ENCODE data around the gene CABLES1.
A peak's percentile ranks its signal among the peaks of the same experiment; 100 is the strongest.
"Not testable (repeated sequence)": the region's sequence is repeated elsewhere in the genome, so short reads cannot be mapped to it uniquely, and the experiment has no call there.

Gene CABLES1

GRCh38 chr18:23134780-23135549 lies at the start of gene CABLES1:
TSS of gene CABLES1 (plus strand) at chr18:23135485. CDS start at chr18:23135763, 278 bp downstream.
- no peak for DNase-seq (ENCODE audit: low read depth)

- no peak for DNase-seq (ENCODE audit: low read depth)
Measured at GRCh38 chr18:23087352-23087751, 47.9 kb upstream of the CABLES1 start.

- no peak for DNase-seq (ENCODE audit: low read depth)
Measured at GRCh38 chr18:23088310-23088709, 47.0 kb upstream of the CABLES1 start.

- not testable (repeated sequence) for DNase-seq (ENCODE audit: low read depth)
Measured at GRCh38 chr18:23091017-23091993, 44.0 kb upstream of the CABLES1 start.

GRCh38 chr18:23092121-23092520 lies 43.2 kb upstream of the CABLES1 start:
- DNase-seq (ENCODE audit: low read depth): no peak

GRCh38 chr18:23093130-23093529 lies 42.2 kb upstream of the CABLES1 start:
- DNase-seq (ENCODE audit: low read depth): not testable (repeated sequence)

GRCh38 chr18:23093772-23094171 lies 41.5 kb upstream of the CABLES1 start:
- no peak for DNase-seq (ENCODE audit: low read depth)

- no peak for DNase-seq (ENCODE audit: low read depth)
Measured at GRCh38 chr18:23094411-23095190, 40.7 kb upstream of the CABLES1 start.

GRCh38 chr18:23095463-23095862 lies 39.8 kb upstream of the CABLES1 start:
- DNase-seq (ENCODE audit: low read depth): no peak

GRCh38 chr18:23097016-23097415 lies 38.3 kb upstream of the CABLES1 start:
- not testable (repeated sequence) for DNase-seq (ENCODE audit: low read depth)

- no peak for DNase-seq (ENCODE audit: low read depth)
Measured at GRCh38 chr18:23099621-23100020, 35.7 kb upstream of the CABLES1 start.

- DNase-seq (ENCODE audit: low read depth): no peak
Measured at GRCh38 chr18:23101861-23102432, 33.3 kb upstream of the CABLES1 start.

- DNase-seq (ENCODE audit: low read depth): no peak
Measured at GRCh38 chr18:23102493-23103261, 32.6 kb upstream of the CABLES1 start.

- no peak for DNase-seq (ENCODE audit: low read depth)
Measured at GRCh38 chr18:23103449-23103848, 31.8 kb upstream of the CABLES1 start.

GRCh38 chr18:23105030-23105429 lies 30.3 kb upstream of the CABLES1 start:
- DNase-seq (ENCODE audit: low read depth): no peak

GRCh38 chr18:23105581-23106219 lies 29.6 kb upstream of the CABLES1 start:
- DNase-seq (ENCODE audit: low read depth): no peak

- DNase-seq (ENCODE audit: low read depth): peak; percentile 92
Measured at GRCh38 chr18:23106575-23106974, 28.7 kb upstream of the CABLES1 start.

- DNase-seq (ENCODE audit: low read depth): no peak
Measured at GRCh38 chr18:23107718-23108117, 27.6 kb upstream of the CABLES1 start.

GRCh38 chr18:23108496-23108895 lies 26.8 kb upstream of the CABLES1 start:
- DNase-seq (ENCODE audit: low read depth): no peak

GRCh38 chr18:23109163-23109562 lies 26.1 kb upstream of the CABLES1 start:
- not testable (repeated sequence) for DNase-seq (ENCODE audit: low read depth)
